Measurements from ENCODE around the gene VILL.

DNA sequence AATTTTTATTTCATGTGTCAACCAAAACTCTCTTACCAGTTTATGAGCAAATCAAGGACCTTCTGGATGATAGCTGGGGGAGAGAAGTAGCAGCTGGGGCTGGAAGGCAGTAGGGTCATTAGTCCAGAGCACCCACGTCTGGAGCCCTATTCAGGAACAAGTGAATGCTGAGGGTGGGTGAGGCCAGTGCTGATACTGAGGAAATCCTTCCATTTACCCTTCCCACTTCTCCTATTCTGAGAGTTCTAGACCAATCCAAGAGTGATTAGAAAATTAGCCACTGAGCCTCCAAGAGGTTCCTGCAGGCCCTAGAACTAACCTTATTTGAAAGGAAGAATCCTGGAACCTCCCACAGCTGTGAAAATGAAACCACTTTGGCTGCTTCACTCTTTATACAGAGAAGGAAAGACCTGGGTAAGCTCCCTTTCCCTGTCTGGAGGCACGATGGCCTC lies 46.2 kb upstream of the VILL start:
- TF ChIP-seq POLR2A (IDR thresholded peaks at IDR 0.05), result no peak
- TF ChIP-seq, protein P1, sequence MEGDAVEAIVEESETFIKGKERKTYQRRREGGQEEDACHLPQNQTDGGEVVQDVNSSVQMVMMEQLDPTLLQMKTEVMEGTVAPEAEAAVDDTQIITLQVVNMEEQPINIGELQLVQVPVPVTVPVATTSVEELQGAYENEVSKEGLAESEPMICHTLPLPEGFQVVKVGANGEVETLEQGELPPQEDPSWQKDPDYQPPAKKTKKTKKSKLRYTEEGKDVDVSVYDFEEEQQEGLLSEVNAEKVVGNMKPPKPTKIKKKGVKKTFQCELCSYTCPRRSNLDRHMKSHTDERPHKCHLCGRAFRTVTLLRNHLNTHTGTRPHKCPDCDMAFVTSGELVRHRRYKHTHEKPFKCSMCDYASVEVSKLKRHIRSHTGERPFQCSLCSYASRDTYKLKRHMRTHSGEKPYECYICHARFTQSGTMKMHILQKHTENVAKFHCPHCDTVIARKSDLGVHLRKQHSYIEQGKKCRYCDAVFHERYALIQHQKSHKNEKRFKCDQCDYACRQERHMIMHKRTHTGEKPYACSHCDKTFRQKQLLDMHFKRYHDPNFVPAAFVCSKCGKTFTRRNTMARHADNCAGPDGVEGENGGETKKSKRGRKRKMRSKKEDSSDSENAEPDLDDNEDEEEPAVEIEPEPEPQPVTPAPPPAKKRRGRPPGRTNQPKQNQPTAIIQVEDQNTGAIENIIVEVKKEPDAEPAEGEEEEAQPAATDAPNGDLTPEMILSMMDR (IDR thresholded peaks at IDR 0.05), result no peak
